HG02938 (cell line): ENCODE results near the gene NPTX2.
"Not testable (repeated sequence)": the region's sequence is repeated elsewhere in the genome, so short reads cannot be mapped to it uniquely, and the experiment has no call there.

ENCODE experiments used
- ATAC-seq: cut with Tn5 transposase; IDR thresholded peaks from one replicate; pipeline ENCODE4 v1.9.1; 2021; ENCODE audit warnings: mild to moderate bottlenecking, moderate library complexity; ENCODE audit not compliant: unreplicated experiment

Gene NPTX2

GRCh38 chr7:98617051-98617959 lies at the start of gene NPTX2:
Gene NPTX2 (plus strand): TSS chr7:98617285. CDS start chr7:98617462, 177 bp downstream.
- no peak for ATAC-seq

GRCh38 chr7:98567991-98568390 lies 49.1 kb upstream of the NPTX2 start:
- ATAC-seq, result no peak

DNA sequence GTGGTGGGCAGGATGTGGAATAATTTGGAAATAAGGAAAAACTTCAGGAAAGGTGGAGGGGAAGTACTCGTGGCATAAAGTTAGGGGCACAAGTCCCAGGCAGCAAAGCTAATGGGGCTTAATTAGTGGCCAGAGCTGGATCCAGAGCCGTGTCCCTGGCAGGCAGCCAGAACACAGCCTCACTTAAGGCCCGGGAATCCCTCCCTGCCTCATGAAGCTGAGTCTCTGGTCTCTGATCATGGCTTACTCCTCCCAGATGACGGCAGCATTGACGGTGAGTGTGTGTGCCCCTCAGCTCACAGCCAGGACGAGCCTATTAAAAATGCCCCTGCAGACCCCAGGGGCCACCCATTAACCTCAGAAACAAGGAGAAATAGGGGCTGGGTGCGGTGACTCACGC lies 48.2 kb upstream of the NPTX2 start:
- ATAC-seq, result no peak

GRCh38 chr7:98569691-98570337 lies 47.3 kb upstream of the NPTX2 start:
- ATAC-seq, result no peak

GRCh38 chr7:98571006-98571405 lies 46.1 kb upstream of the NPTX2 start:
- no peak for ATAC-seq

- ATAC-seq, result no peak
Observed at GRCh38 chr7:98571986-98572385, 45.1 kb upstream of the NPTX2 start.

DNA sequence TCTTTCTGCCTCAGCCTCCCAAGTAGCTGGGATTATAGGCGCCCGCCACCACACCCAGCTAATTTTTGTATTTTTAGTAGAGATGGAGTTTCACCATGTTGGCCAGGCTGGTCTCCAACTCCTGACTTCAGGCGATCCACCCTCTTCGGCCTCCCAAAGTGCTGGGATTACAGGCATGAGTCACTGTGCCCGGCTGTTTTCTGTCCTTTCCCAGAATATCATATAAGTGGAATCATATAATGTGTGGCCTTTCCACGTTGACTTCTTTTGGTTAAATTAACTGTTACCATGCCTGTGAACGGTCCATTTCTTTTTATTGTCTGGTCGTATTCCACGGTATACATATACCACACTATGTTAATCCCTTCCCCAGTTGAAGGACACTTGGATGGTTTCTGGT lies 44.4 kb upstream of the NPTX2 start:
- ATAC-seq, result not testable (repeated sequence)

DNA sequence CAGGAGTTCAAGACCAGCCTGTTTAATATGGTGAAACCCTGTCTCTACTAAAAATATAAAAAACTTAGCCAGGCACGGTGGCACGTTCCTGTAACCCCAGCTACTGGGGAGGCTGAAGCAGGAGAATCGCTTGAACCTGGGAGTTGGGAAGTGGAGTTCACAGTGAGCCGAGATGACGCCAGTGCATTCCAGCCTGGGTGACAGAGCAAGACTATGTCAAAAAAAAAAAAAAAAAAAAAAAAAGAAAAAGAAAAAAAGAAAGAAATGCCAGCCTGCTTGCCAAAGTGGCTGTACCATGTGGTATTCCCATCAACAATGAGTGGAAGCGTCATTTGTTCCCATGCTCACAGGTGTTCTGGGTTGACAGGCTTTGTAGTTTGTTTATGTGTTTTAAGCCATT lies 43.3 kb upstream of the NPTX2 start:
- no peak for ATAC-seq

- no peak for ATAC-seq
Observed at GRCh38 chr7:98575878-98576277, 41.2 kb upstream of the NPTX2 start.

- ATAC-seq, result no peak
Observed at GRCh38 chr7:98584830-98585229, 32.3 kb upstream of the NPTX2 start.

GRCh38 chr7:98591926-98592325 lies 25.2 kb upstream of the NPTX2 start:
- no peak for ATAC-seq

DNA sequence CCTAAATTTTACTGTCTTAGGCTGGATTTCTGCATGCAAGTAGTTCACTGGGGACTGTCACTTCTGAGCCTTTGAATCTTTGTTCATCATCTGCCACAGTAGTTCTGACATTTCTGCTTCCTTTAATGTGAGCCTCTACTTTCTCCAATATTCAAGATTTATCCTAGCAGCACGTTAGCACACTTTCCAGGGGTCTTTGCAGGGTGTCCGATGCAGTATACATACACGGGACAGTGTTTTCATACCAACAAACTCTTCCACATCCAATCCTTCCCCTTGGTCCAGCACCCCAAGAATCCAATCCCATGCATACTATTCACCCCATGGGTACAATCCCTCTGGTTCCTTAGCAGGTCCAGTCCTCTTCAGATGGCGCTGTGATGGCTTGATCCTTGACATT lies 22.7 kb upstream of the NPTX2 start:
- no peak for ATAC-seq

- ATAC-seq, result no peak
Observed at GRCh38 chr7:98594787-98595186, 22.3 kb upstream of the NPTX2 start.

DNA sequence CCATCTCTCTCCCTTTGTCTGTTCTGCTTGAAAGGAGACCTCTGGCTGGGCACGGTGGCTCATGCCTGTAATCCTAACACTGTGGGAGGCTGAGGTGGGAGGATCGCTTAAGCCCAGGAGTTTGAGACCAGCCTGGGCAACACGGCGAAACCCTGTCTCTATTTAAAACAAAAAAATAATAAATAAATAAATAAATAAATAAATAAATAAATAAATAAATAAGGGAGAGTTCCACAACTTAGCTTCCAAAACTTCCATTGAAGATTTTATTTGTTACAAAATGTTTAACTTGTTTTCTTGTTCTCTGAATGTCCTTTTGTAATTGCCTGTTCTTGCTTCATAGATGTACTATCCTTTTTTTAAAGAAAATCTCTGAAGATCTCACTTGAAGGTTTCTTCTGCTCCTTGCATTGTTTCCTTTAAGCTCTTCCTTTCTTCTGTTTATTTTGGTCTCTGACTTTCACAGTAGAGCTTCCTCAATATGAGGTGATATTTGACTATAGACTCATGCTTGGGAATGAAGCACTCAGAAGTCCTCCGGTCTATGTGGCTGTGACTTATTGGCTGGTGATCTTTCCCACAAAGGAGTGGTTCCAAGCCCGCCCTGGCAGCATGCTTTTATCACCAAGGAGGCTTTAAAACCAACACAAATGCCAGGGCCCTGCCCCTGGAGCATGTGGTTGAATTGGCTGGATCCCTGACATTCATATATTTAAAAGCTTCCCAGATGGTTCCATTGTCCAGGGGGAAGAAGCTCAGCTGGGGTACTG lies 18.1 kb upstream of the NPTX2 start:
- no peak for ATAC-seq

DNA sequence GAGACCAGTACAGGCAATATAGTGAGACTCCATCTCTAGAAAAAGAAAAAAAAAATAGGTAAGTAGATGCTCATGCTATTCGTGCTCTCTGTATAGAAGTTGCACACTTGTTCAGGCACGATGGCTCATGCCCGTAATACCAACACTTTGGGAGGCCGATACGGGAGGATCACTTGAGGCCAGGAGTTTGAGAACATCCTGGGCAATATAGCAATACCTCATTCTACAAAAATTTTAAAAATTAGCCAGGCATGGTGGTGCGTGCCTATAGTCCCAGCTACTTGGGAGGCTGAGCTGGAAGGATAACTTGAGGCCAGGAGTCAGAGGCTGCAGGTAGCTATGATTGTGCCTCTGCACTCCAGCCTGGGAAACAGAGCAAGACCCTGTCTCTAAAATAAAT lies 17.2 kb upstream of the NPTX2 start:
- ATAC-seq, result no peak

DNA sequence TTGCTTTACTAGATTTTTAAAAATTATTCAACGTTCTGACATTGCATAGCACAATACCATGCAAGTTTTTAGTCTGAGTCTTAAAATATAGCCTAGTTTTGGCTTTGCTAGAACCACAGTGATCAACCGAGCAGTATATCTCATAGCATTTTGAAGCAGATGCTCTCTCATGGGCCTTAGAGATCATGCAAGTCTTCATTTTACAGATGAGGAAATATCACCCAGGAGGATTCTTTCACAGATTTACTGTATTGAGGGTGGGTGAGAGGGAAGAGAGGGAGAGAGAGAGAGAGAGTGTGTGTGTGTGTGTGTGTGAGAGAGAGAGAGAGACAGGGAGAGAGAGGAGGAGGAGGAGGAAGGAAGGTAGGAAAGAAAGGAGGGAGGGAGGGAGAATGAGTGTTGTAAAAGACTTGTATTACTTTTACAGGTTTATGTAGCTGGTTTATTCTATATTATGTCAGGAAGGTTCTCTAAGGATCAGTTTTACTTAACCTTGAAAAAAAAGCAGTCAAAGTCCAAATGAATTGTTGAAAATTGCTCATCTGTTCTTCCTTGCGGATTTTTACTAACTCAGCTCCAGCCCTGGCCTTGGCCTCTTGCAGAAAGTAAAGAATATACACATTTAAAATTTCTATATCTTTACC lies 14.2 kb upstream of the NPTX2 start:
- ATAC-seq, result no peak

DNA sequence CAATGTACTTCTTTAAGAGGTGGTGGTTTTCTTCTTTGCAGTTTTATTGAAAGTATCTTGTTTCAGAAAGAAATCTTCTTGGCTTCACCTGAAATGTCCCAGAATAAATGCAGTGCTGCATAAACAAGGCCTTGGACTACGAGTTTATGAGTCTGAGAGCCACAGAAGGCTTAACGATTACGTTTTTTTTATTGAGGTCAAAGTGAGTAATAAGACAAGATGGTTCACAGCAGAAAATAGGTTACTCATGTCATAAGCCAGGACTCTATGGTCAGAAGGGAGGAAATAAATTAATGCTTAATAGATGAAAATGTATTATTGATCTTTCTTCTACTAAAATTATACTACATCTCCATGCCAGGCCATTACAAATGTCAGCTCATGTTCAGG lies 13.7 kb upstream of the NPTX2 start:
- no peak for ATAC-seq

DNA sequence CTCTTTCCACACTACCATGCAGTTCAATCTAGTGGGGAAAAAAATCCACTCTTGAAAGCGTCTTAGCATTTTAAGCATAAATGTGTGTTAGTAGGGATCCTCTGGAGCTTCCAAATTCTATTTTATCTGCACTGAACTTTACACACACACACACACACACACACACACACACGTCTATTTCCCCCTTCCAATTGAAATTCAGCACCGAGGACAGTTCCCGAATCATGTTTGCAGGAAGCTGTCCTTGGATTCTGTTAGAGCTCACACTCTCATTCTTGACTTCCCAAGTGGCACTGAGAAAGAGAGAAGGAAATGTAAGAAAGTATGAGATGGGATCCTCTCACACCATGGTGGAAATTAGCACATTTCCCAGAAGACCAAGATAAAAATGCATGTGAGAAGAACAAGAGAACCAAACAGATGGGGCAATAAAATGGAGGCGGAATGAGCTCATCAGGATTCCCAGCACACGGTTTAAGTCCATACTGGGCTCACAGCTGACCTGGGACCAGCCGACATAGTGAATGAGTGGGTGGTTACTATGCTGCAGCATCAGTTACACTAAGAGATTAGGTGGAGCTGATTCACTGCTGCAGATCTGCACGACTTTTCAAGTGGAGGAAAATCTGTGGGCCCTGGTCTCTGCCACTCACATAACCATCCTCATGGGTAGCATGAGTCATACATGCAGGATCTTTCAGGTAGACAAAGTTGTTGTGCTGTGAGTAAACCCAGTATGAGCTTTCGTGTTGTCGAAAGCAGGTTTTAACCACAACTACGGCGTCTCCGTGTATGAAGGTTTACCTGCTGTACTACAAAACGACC lies 3.3 kb upstream of the NPTX2 start:
- no peak for ATAC-seq

DNA sequence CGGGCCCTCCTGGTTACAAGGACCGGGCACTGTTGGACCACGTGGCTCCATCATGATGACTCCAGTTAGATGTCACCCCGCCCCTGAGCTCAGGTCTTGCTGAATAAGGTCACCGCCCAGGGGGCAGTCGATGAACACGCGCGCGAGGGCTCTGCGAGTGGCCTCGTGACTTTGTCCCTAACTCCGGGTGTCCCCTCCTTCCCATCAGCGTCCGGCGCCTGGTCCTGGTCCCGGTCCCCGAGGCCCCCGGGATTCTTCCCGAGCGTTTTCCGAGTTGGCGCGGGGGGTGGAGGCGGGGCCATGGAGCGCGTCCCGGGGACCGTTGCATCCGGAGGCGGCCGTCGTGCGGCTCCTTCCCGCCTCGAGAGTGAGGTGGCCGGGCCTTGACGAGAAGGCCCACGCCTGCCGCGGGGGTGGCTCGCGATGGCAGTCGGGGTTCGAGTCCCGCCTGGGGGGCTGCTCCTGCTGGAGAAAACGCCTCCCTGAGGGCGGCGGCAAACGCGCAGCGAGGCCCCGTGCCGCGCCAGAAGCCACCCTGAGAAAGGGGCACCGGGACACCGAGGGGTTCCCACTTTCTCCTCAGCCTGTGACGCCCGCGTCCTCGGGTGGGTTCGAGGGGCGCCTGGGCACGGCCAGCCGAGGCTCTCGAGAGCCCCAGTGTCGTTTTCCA lies 569 bp upstream of the NPTX2 start:
- ATAC-seq, result no peak

DNA sequence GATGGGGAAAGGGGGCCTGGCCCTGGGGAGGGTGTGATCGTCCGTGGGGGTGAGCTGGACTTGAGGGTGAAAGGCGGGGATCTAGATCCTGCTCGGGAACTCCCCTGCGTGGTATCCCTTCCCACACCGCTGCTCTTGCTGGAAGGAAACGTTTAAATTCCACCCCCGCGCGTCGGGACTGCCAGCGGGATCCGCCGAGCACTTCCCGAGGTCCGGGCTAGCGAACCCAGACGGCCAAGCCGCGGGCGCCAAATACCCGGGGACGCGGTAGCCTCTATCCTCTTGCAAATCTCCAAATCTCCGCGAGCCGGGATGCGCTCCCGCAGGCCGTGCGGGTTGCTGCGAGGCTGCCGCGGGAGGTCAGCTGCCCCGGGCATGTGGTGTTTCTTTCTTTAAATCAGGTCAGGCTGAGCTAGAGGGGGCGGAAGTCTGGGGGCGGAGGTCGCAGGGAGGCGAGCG lies 904 bp downstream of the NPTX2 start:
- no peak for ATAC-seq
